GM21723 (cell line): ENCODE measurements around the gene STPG1.

Source experiments
- ATAC-seq: cut with Tn5 transposase; IDR thresholded peaks from one replicate; pipeline ENCODE4 v1.9.1; 2021; ENCODE audit warnings: mild to moderate bottlenecking, moderate library complexity; ENCODE audit not compliant: unreplicated experiment

The STPG1 gene

GRCh38 chr1:24321697-24322469, 91.7 kb downstream of the STPG1 start:
- peak; percentile 49 for ATAC-seq

- no peak for ATAC-seq
Measured at GRCh38 chr1:24321126-24321525, 92.5 kb downstream of the STPG1 start.

GRCh38 chr1:24319962-24320361, 93.6 kb downstream of the STPG1 start:
- no peak for ATAC-seq

DNA sequence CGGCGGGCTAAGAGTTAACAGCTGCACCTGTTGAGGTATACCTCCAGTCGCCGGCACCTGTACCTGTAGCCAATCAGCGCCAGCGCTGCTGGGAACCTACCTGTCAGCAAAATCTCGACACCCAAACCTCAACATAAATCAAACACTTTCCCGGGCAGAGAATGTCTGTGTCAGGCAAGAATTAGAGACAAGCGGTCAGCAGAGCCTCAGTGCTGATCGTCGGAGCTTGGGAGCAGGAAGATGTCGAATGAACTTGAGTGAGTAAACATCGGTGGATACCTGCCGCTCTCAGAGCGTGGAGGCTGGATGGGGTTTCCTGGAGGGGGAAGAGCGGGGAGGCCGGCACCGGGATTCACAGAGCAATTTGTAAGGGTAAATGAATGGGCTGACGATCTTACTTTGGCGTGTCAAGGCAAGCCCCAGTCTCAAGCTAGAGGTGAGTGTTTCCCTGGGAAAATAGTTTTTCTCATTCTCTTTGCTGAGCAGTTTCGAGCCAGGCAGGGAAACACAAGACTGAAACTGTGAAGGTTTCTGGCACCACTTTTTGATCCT, 94.2 kb downstream of the STPG1 start, which contains the start of gene GRHL3:
GRHL3 (plus strand) TSS at position 46 of the 552 bp plus-strand sequence; CDS start at position 241, 195 bp downstream.
- ATAC-seq = no peak

DNA sequence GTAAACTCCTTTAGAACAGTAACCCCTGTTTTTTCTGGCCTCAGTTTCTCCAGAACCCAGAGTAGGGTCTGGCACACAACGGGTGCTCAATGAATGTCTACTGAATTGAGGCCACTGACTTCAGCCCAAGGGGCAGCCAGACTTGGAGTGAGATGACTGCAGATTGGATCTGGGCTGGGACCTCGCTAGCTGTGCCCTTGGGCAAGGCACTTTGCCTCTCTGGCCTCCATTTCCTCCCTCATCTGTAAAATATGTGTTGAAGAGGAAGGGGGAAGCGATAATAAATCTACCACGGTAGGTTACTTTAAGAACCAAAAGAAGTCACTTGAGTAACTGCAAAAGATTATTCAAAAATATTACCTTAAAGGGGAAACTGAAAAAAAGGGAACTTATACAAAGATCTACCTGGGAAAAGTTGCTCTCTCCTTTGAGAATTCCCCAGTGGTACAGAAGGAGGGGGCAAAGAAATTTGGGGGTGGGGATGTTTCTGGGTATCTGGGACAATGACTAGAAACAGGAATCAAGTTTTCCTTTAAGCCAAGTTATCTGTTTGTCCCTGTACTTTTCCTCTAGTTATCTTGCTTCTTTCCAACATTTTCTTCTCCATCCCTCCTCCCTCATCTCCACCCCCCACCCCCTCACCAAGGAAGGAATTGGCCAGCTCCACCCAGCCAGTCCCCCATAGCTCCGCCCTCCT, 94.8 kb downstream of the STPG1 start:
- no peak for ATAC-seq

GRCh38 chr1:24317956-24318614, 95.5 kb downstream of the STPG1 start:
- ATAC-seq = no peak

DNA sequence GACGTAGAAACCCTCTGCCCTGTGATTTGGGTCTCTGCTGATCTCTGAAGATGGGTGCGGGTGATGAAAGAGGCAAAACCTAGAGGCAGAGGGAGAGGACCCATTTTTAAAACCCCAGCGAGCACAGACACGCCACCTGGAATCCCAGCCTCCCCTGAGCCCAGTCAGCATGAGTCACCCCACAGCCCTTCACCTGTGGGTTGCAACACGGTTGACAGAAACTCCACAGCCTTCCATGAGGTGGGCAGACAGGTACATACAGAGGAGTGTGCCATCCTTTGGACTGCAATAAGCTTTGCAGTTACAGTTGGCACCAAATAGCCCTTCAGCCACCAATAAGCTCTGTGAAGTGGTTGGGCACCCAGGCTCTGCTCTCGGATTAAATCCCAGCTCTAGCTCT, 96.5 kb downstream of the STPG1 start:
- ATAC-seq = no peak

DNA sequence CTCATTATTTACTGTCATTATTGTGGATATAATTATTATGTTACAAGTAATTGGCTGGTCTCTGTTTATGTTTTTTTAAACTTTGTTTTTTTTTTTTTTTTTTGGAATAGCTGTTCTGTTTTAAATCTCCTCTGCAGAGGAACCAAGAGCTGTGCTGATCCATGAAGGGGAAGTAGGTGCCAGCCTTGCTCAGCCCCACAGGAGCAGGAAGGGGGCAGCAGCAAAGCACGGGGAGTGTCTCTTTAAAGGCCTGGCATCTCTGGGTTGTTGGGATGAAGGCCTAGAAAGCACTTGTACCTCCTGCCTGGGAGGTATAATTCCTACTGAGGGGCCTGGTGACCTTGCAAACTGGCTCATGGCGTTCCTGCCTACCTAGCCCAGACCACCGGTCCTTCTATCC, 96.9 kb downstream of the STPG1 start:
- ATAC-seq = no peak

- no peak for ATAC-seq
Measured at GRCh38 chr1:24315391-24315790, 98.2 kb downstream of the STPG1 start.

- no peak for ATAC-seq
Measured at GRCh38 chr1:24311741-24312140, 101.8 kb downstream of the STPG1 start.

- ATAC-seq = no peak
Measured at GRCh38 chr1:24311234-24311633, 102.3 kb downstream of the STPG1 start.

DNA sequence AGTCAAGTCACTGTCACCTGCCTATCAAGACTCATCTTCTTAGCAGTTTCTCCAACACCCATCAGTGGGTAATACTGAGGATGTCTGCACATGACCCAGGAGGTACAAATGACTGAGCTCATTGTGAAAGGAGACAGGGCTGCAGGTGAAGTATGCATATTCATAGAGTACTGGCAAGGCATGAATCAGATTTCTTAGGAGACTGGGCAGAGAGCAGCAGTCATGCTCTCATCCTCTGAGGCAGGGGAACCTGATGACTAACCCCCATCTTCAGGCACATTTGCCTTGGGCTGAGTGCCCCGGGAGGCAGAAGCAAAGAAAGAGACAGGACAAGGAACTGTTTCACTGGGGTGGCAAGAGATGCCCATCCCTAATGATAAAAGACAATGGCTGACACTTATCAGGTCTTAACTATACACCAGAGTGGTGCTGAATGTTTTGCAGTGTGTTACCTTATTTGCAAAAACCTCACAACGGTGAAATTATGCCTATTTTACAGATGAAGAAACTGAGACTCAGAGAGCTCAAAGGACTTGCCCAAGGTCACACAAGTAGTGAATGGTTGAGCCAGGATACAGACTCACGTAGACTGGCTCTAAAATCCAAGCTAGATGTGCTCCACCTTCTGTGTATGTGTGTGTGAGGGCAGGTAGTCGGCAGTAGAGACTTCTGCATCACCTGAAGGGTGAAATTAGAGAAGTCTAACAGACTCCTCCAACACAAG, 103.7 kb downstream of the STPG1 start:
- ATAC-seq = no peak

DNA sequence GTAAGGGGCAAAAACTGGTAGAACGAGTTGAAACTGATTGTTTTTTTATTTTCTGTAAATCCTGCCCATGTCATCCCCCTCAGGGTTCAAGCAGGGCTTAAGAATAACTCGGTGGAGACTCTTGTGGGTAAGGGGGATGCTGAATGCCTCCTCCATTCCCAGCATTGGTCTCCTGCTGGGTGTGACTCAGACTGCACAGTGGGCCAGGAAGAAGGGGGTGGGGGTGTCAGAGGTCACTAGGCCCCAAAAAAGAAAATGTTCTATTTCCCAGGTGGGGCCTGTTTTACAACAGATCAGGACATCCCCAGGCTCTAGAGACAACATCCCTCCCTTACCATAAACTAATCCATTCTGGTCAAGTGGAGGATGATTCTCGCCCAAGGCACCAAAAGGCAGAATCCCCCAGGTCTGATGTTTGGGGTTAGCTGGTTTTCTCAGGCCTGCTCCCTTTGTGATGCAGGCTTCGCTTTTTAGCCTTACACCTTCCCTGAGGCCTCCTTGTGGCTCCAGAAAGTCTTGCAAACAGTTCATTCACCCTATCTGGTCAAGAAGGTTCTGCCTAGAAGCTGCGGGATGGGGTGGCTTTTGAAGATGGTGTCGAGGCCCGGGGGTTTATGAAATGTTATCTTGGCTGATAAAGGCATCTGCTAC, 105.1 kb downstream of the STPG1 start:
- no peak for ATAC-seq
